Measurements from ENCODE around the gene EID3.

EID3 gene

DNA sequence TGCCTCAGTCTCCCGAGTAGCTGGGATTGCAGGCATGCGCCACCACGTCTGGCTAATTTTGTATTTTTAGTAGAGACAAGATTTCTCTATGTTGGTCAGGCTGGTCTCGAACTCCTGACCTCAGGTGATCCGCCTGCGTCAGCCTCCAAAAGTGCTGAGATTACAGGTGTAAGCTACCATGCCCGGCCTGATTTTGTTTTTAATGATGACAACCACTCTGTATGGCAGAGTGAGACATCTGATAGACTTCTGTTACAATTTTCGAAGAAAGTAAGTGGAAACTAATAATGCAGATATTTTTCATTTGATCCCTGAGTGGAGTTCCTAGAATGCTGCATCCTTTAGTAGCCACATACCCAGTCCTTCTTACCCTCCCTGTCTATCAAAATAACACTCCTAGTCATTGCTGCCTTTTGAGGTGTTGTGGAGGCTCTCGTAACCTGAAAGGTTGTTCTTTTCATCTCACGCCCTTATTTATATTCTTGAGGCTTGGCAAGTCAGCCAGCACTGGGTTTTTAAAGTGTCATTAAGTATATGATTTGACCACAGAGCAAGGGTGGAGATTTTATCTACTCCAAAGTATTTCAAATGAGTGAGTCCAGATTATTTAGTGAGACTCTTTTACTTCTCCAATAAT, 5.9 kb upstream of the EID3 start:
- H3K27ac Mint-ChIP-seq: no peak overlapping the region
- ATAC-seq: no peak
- H3K36me3 Mint-ChIP-seq: peaks cover 50% of the 10 kb centered on the region
- H3K4me1 Mint-ChIP-seq: peaks cover 54% of the 10 kb centered on the region
- H3K9me3 Mint-ChIP-seq: no peaks in the 10 kb centered on the region
- H3K4me3 Mint-ChIP-seq: no peak overlapping the region
- H3K27me3 Mint-ChIP-seq: no peaks in the 10 kb centered on the region

DNA sequence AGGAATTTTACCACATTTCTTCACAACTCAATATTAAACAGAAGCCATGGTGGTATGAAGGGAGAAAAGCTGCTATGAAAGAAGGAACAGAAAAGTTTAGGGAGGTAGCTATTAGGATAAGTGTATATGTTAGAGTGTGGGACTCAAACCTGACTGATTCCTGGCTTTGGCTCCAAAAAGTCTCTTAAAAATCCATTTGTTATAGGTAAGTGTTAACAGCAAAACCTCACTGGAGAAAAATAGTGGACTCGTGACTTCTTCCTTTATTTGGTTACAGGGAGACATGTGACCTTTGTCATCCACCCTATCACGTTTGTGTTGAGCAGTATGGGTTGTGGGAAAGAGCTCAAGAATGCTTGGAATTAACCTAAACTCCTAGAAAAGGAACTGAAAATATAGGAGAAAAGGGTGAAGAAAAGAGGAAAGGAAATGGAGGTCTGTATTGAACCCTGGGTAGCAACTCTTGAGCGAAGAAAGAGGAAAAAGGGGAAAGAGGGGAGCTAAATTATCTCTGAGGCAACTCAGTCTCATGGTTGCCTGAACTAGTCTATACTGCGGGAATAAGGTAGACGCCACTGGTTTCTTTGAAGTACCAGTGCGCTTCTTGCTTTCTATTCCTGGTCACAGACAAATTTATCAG, 3.6 kb upstream of the EID3 start:
- Mint-ChIP-seq H3K9me3 (no peaks in the 10 kb centered on the region), H3K4me1 (peaks cover 56% of the 10 kb centered on the region), H3K27ac (peak overlapping the region; percentile 34), H3K36me3 (peaks cover 43% of the 10 kb centered on the region), H3K4me3 (no peak overlapping the region), H3K27me3 (no peaks in the 10 kb centered on the region)
- ATAC-seq: no peak

- Mint-ChIP-seq H3K36me3 (peaks cover 65% of the 10 kb centered on the region), H3K4me1 (peaks cover 76% of the 10 kb centered on the region), H3K27me3 (no peaks in the 10 kb centered on the region), H3K4me3 (peak overlapping the region; percentile 90), H3K9me3 (no peaks in the 10 kb centered on the region), H3K27ac (peak overlapping the region; percentile 80)
- ATAC-seq: no peak
Measured at GRCh38 chr12:104304261-104305009, 896 bp downstream of the EID3 start.

DNA sequence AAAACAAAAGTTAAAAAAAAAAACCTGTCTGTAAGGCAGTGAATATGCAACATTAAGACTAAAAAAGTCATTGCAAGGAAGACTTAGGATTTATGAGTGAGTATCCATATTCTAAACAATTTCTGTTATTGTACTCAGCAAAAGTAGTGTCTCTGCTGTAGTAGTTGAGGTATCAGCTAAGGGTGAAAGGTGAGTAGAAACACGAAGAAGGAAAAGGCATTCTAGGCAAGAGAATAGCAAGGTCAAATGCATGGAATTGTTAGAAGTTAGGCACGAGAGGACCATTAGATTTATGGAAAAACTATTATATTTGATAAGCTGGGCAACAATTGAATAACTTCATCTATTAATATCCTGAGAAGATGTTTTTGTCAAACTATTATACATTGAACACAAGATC, 1.8 kb downstream of the EID3 start:
- Mint-ChIP-seq H3K9me3 (no peaks in the 10 kb centered on the region), H3K27ac (no peak overlapping the region), H3K4me1 (peaks cover 71% of the 10 kb centered on the region), H3K4me3 (no peak overlapping the region), H3K36me3 (peaks cover 63% of the 10 kb centered on the region), H3K27me3 (no peaks in the 10 kb centered on the region)
- ATAC-seq: no peak

DNA sequence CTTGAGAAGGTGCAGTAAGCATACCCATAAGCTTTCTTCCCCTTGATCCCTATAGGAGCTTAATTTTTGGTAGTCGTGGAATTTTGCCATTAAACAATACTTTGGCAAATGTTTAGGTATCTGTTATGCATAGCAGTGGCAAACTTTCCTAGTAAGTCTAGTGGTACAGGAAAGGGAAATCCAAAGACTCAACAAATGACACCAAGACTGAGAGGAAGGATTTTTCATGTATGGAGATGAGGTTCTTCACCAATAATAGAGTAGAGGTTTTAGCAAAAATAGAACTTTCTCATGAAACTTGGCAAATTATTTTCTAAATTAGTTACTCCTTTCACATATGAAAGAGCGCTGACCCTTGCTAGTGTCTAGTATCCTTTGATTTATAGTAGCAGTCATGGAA, 2.8 kb downstream of the EID3 start:
- Mint-ChIP-seq H3K4me3 (no peak overlapping the region), H3K27ac (no peak overlapping the region), H3K9me3 (no peaks in the 10 kb centered on the region), H3K27me3 (no peaks in the 10 kb centered on the region), H3K36me3 (peaks cover 59% of the 10 kb centered on the region), H3K4me1 (peaks cover 61% of the 10 kb centered on the region)
- no peak for ATAC-seq

DNA sequence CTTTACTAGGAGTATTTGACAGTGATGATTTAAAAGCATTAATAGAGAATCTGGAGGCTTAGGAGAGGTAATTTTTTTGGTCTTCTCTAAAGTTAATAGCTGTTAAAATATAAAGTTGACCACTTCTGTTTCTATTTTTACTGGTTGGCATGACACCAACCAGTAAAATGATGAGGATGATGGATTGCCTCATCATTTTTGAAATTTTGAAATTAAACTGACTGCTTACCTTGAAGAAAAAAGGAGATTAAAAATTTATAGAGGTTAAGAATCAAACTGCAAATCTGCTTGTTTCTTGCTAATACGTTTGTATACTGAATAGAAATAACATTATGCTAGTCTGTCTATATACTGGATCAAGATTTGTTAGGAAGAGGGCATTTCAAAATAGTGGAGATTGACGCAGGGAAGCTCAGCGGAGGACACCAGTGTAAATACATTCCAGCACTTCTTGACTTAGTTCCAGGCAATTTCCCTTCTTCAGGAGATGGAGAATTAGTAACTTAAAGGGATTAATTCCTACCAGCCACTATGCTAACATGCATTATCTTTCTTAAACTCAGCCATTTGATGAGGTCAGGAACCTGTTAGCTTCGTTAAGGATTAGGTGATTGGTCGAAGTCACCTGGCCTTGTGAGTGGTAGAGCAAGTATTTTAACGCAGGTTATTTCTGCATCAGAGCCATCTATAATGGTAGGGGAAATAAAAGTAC, 3.6 kb downstream of the EID3 start:
- Mint-ChIP-seq H3K27me3 (no peaks in the 10 kb centered on the region), H3K4me3 (no peak overlapping the region), H3K4me1 (peaks cover 60% of the 10 kb centered on the region), H3K27ac (no peak overlapping the region), H3K36me3 (peaks cover 62% of the 10 kb centered on the region), H3K9me3 (no peaks in the 10 kb centered on the region)
- ATAC-seq: no peak

DNA sequence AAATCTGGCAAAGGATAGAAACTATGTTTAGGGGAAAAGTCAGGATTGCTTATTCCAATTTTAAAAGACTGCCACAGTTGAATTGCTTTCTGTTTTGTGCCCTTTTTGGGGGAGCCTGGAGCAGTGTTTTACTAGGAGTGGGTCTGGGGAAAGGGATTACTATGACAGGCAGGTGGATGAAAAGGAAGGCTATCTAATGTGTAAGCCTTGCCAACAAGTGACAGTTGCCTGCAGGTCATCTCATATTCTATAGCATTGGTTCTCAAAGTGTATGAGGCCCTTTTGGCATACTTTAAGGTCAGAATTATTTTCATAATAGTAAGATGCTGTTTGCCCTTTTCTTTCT, 4.1 kb downstream of the EID3 start:
- peaks cover 64% of the 10 kb centered on the region for H3K36me3 Mint-ChIP-seq
- no peak overlapping the region for H3K27ac Mint-ChIP-seq
- H3K9me3 Mint-ChIP-seq: no peaks in the 10 kb centered on the region
- H3K27me3 Mint-ChIP-seq: no peaks in the 10 kb centered on the region
- peaks cover 60% of the 10 kb centered on the region for H3K4me1 Mint-ChIP-seq
- H3K4me3 Mint-ChIP-seq: no peak overlapping the region
- no peak for ATAC-seq

DNA sequence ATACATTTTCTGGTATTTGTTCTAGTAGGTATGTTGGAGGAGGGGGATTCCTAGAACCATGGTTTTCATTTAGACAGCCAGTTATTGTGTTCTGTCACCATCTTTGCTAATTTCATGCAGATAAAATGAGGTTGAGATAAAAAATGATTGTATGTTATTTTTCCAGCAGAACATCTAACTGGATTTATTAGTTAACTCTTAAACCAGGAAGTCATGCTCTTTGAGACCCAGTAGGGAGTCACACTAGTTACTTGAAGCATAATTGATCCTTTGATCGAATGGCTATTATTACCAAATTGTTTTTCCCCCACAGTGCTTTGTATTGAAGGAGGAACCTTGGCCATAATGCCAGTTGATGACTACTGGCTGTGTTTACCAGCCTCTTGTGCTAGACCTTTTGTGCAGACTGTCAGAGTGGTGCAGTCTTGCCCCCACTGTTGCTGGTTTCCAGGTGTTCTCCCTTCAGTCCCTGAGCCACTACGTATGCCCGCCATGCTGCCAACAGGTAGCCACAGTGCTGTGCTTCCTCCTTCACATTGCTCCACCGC, 6.0 kb downstream of the EID3 start:
- Mint-ChIP-seq H3K27me3 (no peaks in the 10 kb centered on the region), H3K4me3 (no peak overlapping the region), H3K9me3 (no peaks in the 10 kb centered on the region), H3K27ac (no peak overlapping the region), H3K36me3 (peaks cover 62% of the 10 kb centered on the region), H3K4me1 (peaks cover 46% of the 10 kb centered on the region)
- no peak for ATAC-seq

DNA sequence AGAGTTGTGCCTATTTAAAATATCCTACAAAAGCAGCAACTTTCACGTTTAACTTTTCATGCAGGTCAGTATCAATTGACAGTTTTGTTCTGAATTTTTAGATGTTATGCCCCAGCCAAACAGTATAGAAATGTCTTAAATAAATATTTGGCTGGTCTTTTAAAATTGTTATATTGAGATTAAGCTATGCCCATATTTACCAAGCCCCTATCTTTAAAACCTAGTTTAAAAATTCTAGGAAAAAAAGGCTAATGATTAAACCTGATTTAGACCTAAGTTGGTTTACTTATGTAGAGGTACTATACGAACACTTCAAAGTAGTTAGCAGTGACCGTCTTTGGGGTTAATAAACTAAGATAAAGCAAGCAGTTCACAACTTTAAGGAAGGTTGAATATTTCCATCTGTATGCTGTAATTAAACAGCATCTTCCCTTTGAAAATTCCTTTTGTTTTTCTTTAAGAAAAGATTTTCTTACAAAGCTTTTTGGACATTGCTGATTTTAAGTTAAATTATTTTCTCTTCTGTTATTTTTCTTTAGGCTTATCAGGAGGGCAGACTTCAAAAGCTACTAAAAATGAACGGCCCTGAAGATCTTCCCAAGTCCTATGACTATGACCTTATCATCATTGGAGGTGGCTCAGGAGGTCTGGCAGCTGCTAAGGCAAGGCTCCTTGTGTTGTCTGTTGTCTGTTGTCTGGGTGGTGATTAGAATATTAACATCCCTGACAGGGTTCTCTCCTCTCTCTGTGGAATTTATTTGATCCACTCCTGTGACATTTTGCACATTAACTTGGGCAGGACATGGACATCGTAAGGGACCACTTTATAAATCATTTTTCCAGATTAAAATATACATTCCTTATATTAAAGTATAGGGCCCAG, 7.5 kb downstream of the EID3 start:
- Mint-ChIP-seq H3K27me3 (no peaks in the 10 kb centered on the region), H3K4me3 (no peak overlapping the region), H3K9me3 (no peaks in the 10 kb centered on the region), H3K27ac (no peak overlapping the region), H3K36me3 (peaks cover 60% of the 10 kb centered on the region), H3K4me1 (peaks cover 31% of the 10 kb centered on the region)
- no peak for ATAC-seq

- H3K4me1 Mint-ChIP-seq: peaks cover 19% of the 10 kb centered on the region
- H3K9me3 Mint-ChIP-seq: no peaks in the 10 kb centered on the region
- H3K4me3 Mint-ChIP-seq: no peak overlapping the region
- no peak for ATAC-seq
- no peaks in the 10 kb centered on the region for H3K27me3 Mint-ChIP-seq
- peaks cover 62% of the 10 kb centered on the region for H3K36me3 Mint-ChIP-seq
- no peak overlapping the region for H3K27ac Mint-ChIP-seq
Measured at GRCh38 chr12:104312202-104312601, 8.7 kb downstream of the EID3 start.

DNA sequence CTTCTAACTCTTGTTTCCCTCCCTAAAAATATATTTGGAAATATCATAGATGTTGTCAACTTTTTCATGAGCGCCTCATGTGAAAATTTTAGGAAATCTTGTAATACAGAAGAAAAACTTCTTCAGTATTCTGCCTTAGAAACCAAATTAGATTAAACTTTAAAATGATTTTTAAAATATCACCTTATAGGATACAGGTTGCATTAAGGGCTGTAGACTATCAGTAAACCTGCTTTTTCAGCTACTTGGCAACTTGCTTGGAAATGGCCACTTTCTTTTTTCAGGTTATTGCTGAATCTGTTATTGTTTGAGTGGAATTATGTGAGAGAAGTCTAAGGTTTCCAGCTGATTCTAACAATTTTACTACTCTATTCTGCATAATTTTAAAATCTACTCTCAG, 9.1 kb downstream of the EID3 start:
- Mint-ChIP-seq H3K36me3 (peaks cover 60% of the 10 kb centered on the region), H3K9me3 (no peaks in the 10 kb centered on the region), H3K27ac (no peak overlapping the region), H3K4me3 (no peak overlapping the region), H3K4me1 (peaks cover 15% of the 10 kb centered on the region), H3K27me3 (no peaks in the 10 kb centered on the region)
- ATAC-seq: no peak

- ATAC-seq: no peak
- Mint-ChIP-seq H3K36me3 (peaks cover 59% of the 10 kb centered on the region), H3K27me3 (no peaks in the 10 kb centered on the region), H3K27ac (no peak overlapping the region), H3K4me3 (no peak overlapping the region), H3K9me3 (no peaks in the 10 kb centered on the region), H3K4me1 (peaks cover 14% of the 10 kb centered on the region)
Measured at GRCh38 chr12:104313568-104314241, 10.2 kb downstream of the EID3 start.

- no peak for ATAC-seq
- Mint-ChIP-seq H3K36me3 (peaks cover 56% of the 10 kb centered on the region), H3K27ac (no peak overlapping the region), H3K4me1 (peaks cover 11% of the 10 kb centered on the region), H3K27me3 (no peaks in the 10 kb centered on the region), H3K4me3 (no peak overlapping the region), H3K9me3 (no peaks in the 10 kb centered on the region)
Measured at GRCh38 chr12:104314242-104314614, 10.7 kb downstream of the EID3 start.
